Stimulated activated CD8-positive, alpha-beta memory T cell treated with anti-CD3 and anti-CD28 coated beads, Interleukin-4, amount 100 ng/mL, for 48 hours (primary cell): Measurements from ENCODE around the gene P2RY12.

ENCODE experiments used
- DNase-seq: peaks from one replicate; pipeline ENCODE4 v3.0.0-alpha.2; 2020

P2RY12 gene

DNA sequence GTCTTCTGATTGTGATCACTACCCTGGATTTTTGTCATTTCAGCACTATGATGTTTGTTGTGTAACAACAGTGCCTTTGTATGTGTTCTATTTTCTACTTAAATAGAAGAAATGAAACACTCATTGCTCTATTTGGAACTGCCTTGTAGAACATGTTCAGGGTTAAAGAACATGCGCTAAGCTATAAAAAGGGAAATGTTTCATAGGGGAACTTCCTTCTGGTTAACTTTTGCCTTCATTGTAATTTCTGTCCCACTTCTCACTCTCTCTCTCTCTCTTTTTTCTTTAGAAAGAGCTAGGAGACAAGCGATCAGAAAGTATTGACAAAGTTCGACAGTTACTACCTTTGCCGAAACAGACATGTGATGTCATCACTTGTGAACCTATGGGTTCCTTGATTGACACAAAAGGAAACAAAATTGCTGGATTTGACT is at the start of gene P2RY12:
TSS of gene P2RY12 (minus strand) at position 13 of the 434 bp plus-strand sequence. CDS start 45,908 bp downstream, outside the sequence.
- DNase-seq: no peak

DNA sequence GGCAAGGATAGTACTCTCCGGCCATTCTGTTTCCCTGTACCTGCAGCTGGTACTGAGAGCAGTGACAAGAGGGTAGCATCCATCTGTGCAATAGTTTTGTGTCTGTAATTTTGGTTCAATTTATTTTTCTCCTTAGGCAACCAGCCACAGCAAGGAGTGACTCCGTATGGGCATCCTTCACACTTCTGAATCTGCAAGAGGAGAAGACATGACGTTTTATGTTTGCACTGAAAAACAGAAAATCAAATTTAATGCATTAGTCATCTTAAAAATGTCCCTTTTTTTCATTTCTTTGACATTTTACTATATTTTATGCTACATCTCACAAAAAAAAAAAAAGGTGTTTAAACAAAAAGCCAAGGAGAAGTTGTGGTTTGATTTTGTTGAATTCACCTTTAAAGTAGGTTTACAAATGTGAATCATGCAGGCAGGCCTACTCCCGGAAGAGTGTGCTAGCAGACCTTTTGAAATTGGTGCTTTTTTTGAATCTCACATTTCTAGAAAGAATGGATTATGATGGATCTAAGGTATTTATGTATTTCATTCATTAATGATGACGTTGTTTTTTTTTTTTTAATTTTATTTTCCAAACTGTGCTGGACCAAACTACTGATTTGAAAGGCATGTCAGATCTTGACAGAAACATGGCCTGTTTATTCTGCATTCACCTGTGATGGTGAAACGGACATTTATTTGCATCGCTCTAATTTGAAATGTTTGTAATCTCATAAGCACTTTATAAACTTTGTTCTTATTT is 48.2 kb upstream of the P2RY12 start:
- DNase-seq: no peak

DNA sequence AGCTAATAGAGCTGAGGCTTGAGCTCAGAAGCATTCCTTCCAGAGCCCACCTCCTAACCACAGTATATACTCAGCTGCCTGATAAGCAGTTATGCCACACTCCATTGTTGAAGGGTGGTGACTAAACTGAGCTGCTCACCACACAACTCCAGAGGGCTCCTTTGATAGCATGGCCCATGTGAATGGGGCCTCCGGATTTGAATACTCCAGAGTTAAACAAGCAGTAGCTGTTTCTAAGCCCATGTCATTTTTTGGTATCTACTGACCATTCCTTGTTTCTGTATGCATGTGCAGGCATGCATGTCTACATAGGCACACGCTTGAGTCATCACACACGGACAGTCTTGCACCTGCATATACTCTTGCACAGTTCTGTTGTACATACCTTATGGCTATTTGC is 47.4 kb upstream of the P2RY12 start:
- DNase-seq: no peak

DNA sequence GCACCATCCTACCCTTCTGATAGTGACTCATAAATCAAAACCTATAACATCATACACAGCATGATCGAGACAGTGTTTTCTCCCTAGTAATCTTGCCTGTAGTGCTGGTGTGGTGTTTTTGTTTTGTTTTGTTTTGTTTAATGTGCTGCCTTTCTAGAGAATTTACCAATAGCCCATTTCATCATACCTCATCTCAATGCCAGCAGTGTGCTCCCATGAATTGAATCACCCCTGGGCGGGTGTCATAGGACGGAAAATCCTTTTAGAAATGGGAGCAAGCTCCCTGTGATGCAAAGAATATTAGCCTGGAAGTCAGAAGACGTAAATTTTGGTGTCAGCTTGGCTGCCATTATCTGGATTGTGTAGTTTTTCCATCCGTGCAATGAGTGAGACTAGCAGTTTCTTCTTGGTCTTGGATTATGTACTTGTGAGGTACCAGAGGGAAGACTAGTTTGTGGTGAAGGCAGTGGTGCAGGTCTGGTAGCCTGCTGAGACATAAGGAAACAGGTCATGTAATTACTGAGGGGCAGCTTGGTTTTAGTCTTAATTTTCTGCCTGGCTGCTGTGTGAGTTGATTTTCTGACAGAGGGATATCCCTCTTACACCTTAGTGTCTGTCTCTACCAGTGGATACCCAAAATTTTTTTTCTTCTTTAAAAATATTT is 46.4 kb upstream of the P2RY12 start:
- no peak for DNase-seq

DNA sequence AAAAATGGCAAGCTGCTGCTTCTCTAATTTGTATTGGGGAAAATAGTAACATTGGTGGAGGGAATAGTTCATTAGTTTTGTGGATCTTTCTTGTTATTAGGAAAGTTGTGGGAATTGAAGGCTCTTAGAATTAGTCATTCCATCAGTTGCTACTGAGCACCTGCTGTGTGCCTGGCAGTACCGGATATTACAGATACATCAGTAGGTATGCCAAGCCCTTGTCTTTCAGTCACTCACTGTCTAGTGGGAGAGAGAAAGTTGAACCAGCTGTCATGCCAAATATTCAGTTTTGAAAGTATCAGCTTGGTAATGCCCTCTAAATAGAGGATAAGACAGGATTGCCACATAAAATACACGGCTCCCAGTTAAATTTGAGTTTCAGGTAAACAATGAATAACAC is 43.8 kb upstream of the P2RY12 start:
- DNase-seq: no peak

DNA sequence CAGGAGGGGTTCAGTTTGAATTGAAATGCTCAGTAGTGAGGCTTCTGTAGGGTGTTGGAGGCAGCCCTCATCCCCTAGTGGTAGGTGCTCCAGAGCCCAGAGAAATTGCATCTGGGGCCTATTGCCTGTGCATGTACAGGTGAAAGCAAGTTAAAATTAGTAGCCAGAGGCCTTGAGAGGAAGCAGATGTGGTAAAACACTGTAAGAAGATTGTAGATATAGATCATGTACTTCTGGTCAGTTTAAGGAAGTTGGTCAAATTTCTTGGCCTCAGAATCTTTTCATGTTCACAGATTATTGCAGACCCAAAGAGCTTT is 41.7 kb upstream of the P2RY12 start:
- DNase-seq: no peak

DNA sequence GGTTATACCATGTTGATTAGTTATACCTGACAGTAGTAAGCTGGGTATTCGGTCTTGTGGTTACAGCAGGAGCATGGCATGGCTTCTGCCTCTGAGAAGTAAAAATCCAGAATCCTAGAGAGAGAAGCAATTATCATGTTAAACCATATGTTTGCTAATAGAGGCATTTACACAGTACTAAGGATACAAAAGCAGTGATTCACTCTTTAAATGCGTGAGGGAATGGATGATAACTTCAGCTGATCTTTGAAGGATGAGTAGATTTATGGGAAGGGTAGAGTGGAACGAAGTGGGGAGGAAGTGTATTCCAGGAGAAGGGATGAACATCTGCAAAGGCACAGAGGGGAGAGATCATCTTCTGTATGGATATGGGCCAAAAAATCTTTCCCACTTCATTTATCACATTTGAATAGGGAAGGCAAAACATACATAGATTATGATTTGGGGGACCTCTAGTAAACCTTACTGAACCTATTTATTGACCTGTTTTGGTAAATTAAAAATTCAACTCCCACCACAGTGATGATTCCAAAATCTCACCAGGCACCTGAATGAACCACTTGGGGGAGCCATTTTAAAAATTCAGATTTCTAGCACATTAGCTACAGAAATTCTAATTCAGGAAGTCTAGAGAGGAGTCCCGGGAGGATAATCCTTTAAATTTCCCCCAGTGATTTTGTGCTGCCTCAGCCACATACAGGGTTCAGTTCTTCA is 41.2 kb upstream of the P2RY12 start:
- DNase-seq: no peak

DNA sequence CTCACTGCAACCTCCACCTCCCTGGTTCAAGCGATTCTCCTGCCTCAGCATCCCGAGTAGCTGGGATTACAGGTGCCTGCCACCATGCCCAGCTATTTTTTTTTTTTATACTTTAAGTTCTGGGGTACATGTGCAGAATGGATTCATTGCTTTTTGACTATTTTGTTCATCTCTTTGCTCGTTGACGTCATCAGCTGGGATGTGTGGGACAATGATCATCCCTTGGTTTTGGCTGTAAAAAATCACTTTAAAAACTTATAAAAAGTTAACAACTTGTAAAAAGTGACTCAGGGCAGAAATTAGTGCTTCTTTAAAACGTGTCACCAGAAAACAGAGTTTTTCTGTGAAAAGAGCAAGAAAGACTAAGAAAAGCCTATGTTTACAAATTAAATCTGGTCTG is 38.5 kb upstream of the P2RY12 start:
- DNase-seq: no peak

DNA sequence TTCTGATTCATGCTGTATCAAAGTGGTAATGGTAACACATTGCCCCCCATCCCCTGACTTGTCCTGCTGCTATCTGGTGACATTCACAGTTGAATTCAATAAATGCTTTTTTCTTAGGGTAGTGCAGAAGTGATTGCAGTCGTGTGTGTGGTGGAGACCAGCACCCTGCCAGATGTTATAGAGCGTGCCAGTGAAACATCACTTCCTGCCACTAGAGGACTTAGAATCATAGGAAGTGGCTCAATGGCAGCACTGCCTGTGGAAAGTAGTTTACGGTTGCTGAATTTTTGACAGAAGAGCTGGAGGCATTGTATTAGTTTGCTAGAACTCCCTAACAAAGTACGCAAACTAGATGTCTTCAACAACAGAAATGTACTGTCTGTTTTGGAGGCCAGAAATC is 37.4 kb upstream of the P2RY12 start:
- DNase-seq: no peak

DNA sequence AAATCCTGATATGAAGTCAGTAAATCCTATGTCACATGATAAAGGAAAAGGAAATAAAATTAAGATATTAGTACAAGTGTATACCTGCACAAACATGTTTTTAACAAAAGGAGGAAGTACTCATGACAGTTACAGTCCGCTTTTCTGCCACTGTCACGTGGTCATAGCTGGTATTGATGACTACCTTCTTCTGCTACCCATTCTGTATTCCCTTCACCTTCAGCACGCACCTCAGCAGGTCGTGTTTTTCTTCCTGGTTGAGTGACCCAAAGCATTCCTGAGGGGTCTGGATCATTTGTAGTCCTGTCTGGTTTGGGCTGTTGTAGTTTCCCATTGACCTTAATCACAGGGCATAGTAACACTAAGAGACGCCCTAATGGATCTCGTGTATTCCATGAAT is 35.3 kb upstream of the P2RY12 start:
- no peak for DNase-seq

DNA sequence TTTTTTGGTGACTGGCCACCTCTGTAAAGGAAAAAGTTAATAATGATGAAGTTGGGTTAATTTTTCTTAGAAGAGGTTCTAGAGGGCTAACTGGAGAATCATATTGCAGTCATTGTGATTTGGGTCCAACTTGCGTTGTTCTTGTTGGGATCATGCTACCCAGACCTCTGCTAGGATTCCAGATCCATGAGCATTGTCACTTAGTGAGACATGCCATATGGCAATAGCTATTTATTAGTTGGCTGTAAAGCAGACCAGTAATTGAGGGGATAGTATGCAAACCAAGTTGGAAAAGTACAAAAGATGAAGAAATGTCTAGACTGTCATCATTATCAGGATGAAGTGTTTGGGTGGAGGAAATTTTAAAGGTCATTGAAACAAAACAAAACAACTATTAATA is 30.7 kb upstream of the P2RY12 start:
- DNase-seq: no peak

DNA sequence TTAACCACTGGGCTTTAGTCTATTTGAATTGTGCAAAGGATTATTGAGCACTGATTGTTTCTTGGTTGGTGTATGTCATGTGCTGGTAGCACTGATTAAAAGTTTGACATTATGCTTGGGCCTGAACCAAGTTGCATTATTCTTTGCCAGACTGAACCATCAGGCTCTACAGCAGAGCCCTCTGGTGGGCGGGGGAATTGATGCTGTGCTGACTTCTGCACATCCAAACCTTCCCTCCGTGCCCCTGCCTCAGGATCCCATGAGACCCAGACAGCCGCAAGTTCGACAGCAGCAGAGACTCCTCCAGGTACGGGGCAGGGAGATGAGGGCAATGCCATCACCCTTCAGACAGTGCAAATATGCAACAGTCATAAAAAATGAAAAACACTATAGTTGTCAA is 28.4 kb upstream of the P2RY12 start:
- no peak for DNase-seq

DNA sequence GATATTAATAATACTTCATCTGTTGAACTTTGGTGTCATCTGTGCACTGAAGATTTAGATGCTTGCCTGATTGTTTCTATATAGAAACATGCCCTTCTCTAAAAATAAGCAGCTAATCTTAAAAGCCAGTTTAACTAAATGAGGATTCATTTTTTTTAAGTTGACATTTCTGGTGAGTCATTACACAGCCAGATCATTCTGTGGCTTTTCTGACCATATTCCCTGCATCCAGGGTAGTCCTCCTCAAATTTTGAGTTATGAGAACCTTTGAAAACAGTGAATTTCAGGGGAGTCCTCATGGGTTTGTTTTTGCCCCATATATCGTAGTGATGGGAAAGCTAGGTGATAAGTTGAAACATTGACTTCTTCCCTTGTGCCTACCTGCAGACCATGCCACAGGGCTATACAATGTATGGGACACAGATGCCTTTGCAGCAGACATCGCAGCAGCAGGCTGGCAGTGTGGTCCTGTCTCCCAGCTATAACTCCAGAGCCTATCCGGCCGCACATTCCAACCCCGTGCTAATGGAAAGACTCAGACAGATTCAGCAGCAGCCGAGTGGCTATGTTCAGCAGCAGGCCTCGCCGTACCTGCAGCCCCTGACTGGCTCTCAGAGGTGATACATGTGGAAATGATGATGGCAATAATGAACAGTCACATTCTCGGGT is 26.5 kb upstream of the P2RY12 start:
- no peak for DNase-seq

DNA sequence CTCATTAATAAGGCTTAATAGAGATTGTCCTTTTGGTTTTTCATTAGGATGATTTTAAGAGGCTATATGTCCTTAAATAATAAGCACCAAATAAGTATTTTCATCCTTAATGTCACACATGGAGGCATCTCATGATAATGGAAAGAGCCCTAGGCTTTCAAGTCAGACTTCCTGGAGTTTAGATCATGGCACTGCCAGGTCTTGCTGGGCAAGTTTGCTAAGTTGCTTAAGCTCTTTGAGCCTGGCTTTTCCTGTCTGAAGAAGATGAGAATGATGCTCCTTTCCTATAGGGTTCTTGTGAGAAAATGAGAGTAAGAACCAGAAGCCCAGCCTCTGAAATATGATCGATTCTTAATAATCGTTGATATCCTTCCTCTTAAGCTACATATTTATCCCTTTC is 23.4 kb upstream of the P2RY12 start:
- DNase-seq: no peak

DNA sequence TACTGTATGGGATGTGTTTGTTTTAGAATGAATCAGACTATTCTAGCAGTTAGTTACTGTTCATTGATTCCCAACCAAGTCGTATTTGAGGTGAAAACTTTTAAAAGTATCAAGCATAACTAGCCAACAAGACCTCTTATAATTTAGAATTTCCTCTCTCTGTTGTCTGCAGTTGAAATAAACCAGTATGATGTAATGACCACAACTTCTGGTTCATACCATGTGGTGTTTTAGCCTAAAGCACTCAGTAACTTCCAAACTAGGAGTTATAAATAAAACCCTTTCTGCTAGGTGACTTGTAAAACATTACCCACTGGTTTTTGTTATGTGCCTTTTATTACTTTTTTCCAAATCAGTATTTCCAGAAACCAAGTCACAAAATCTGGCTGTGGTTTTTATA is 19.8 kb upstream of the P2RY12 start:
- no peak for DNase-seq

DNA sequence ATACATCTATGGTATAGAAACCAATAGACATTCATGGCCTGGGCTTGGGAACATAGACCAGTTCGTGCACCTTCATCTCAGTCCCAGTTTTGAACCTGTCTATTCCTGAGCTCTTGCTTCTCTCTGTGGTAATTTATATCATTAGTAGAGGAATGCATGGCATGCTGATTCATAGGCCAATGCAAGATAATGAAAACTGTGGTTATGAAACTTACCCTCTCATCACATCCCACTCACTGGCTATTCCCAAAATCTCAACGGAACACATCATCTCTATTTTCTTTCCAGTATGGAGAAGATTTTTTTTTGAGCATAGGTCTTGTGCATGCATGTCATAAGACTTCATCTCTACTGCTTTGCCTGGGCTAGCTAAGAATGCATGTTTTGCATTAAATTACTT is 18.7 kb upstream of the P2RY12 start:
- DNase-seq: no peak

DNA sequence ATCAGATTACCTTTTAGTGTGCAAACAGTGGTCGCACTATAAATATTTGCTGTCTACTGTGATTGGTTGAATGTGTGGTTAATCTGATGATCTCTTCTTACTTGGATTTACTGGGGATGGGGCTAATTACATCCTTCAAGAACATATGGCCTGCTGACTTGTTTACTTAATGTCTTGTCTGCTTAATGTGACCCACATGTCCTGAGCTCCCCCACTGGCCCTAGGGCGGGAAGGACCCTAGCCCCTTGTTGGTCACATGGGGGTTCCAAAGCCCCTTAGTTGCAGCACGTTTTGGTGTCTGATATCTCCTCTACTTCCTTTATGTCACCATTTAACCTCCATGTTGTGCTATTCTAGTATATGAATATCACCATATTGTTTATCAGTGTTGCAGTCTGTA is 17.8 kb upstream of the P2RY12 start:
- DNase-seq: no peak

DNA sequence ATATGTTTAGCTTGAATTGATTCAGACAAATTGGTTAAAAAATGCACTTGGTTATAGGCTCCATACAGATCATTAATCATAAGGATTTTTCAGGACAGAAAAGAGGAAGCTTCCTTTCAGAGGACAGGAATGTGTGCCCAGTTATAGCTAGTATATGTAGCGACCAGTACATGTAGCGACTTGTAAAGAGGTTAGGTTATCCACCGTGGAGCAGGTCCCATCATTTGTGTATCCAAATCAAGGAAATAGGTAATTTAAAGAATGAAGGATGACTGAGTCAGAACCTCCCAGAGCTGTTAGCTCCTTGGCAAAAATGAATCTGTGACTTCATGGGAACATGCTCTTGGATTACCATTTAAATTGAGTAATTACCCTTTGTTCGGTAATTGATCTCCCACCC is 15.8 kb upstream of the P2RY12 start:
- DNase-seq: no peak

DNA sequence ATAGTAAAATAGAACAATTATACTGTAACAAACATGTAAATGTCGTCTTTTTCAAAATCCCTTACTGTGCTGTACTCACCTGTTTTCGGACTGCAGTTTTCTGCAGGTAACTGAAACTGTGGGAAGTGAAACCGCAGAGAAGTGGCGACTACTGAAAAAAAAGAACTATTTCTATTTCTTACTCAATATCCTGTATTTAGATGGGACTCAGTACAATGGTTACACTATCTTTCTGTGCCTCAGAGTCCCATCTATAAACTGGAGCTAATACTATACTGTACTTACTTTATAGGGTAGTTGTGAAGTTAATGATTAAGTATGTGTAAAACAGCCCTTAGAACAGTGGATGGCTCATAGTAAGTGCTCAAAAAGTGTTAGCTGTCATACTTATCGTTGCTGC is 14.3 kb upstream of the P2RY12 start:
- DNase-seq: no peak

DNA sequence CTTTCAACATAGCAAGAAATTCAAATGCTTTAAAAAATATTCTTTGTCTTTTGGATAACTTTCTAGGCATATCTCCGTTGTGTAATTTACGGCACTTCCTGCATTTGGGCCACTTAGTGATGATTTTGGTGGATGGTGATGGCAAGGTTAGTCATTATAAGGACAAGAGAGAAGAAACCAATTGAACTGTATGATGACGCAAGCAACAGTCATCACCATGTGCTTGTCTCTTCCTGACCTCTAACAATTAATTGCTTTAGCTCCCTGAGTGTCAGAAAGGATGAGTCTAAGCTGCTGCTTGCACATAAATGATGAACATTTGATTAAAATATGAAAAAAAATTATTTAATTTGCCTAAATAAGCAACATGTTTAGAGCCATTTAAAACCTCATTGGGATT is 11.3 kb upstream of the P2RY12 start:
- no peak for DNase-seq

DNA sequence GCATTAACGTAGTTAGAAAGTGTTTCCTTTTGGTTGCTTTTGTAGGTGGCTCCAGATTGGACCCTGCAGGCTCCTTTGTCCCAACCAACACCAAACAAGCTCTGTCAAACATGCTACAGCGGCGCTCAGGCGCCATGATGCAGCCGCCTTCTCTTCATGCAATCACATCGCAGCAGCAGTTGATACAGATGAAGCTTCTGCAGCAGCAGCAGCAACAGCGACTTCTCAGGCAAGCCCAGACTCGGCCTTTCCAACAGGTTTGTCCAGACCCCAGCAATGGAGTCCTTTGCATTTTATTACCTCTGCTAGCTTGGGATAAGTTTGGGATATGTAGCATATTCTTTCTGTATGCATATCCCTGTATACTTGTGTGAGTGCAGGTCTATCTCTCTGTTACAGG is 10.1 kb upstream of the P2RY12 start:
- DNase-seq: no peak

DNA sequence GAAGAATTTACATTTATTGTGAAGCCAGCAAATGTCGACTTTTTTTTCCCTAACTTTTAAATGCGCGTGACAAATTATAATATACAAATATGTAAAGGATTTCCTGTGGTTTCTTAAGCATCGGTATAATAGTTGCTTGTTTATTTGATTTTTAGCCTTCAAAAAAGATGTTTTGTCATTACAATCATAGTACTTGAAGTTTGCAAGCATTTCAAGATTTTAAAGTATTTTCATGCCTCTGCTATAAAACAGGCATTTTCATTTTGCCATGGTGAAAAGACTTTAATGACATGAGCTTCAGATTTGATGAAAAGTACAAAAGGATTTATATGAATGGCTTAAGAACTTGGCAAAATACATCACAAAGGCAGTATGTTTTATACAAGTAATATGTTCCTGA is 9.4 kb upstream of the P2RY12 start:
- DNase-seq: no peak

DNA sequence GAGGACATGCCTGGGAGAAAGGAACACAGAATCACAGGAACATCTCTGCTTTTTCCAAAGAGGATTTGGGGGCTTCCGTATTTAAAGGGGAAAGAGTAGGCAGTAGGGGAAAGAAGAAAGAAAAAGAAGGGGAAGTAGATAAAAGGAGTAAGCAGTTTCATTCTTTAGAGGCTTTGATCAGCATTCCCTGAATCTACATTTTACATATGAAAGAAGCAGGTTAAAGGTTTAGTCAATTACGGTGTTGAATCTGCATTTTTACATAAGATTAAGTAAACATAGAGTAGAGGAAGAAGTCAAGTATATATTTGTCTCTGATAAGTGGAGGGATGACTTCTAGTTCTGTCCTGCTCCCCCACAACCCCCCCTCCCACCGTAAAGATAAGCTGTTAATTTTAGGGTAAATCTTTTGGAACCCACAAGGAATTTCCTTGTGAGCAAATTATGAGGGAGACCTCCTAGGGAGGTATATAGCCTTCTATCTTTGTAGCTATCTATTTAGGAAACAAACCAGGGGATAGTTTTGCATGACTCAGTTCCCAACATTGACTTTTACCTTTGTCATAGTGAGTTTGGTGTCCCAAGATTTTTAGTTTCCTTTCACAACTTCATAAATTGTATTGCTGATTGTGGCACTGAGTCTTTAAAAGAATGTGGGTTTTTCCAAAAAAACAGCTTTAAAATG is 8.7 kb upstream of the P2RY12 start:
- no peak for DNase-seq
